DMS53 treated with DMSO at 0.1 percent for 48 hours (cell line): ENCODE data around the gene TAMALIN.

Experiments used
- DNase-seq: peaks from one replicate; lab custom pipeline; 2025; ENCODE audit not compliant: unreplicated experiment; lab: John Stamatoyannopoulos, UW

Gene TAMALIN

DNA sequence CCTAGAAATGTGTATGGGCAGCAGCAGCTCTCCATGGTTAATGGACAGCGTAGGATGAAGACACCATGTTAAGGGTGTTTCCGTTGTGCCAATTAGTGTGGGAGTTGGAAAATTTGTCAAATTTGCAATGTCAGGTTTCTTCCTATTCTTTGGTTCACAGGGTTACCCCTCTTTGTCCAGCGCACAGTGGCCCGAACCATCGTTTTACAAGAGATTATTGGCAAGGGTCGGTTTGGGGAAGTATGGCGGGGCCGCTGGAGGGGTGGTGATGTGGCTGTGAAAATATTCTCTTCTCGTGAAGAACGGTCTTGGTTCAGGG, 26.0 kb upstream of the TAMALIN start:
- no peak for DNase-seq

DNA sequence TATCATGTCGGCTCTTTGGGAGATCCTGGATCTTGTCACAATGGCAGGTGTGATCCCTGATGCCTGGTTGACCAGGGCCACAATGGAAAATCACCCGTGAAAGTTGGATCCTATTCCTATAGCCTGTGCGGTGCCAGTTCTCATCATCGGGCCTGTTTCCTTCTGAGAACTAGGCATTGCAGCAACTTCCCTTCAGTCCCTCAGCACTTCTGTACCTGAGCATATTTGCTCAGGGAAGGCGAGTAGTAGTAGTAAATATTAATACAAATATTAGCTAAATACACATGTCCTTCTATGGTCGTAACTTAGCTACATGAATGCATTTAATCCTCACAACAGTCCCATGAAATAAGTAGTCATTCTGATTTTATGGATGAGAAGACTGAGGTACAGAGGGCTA, 22.1 kb upstream of the TAMALIN start:
- peak; percentile 34 for DNase-seq

DNA sequence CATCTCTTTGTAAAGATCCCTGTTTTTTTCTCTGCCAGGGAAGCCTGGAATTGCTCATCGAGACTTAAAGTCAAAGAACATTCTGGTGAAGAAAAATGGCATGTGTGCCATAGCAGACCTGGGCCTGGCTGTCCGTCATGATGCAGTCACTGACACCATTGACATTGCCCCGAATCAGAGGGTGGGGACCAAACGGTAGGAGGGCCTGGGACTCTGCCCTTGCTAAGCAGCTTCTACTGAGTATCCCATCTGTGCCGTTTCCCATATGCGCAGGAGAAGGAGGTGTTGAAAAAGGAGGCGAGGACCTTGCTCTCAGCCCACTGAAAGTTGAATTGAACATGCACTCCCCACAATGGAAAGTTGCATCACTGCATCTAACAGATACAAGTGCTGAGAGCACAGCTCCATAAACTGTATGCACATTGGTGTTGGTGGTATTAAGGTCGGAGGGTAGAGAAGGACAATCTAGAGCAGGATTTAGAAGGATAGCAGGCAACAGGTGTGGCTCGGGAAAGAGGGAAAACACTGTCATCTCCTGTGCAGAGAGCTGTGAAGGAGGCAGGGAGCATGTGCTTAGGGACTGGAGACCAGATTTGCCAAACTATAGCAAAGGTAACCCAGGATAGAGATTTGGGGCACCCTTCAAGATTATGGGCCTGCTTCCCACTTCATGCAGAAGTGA, 21.5 kb upstream of the TAMALIN start:
- DNase-seq: no peak

DNA sequence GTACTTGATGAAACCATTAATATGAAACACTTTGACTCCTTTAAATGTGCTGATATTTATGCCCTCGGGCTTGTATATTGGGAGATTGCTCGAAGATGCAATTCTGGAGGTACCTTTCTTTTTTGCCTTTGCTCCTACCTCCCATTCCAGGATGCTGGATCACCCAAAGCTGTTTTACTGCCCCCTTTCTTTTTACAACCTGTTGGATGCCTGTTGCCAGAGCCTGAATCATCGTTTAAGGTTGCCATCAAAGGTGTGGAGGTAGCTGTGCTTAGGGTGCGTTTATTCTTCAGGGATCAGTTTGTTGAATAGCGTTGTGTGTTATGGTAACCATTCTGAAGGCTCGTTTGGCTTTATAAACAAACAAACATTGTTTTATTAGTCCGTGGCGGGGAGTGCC, 19.9 kb upstream of the TAMALIN start:
- DNase-seq: no peak

DNA sequence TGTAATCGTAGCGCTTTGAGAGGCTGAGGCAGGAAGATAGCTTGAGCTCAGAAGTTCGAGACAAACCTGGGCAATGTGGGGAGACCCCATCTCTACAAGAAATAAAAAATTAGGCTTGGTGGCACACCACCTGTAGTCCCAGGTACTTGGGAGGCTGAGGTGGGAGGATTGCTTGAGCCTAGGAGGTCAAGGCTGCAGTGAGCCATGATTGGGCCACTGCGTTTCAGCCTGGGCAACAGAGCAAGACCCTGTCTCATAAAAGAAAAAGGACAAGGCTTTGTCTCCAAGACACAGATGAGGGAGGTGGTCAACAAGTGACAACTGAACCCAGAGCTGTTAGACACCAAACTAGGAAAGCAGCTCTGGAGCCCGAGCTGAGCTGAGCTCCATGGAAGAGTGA, 14.5 kb upstream of the TAMALIN start:
- no peak for DNase-seq

DNA sequence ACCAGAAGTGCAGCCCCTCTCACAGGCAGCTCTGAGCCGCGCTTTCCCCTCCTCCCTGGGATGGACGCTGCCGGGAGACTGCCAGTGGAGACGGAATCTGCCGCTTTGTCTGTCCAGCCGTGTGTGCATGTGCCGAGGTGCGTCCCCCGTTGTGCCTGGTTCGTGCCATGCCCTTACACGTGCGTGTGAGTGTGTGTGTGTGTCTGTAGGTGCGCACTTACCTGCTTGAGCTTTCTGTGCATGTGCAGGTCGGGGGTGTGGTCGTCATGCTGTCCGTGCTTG, 12.3 kb upstream of the TAMALIN start:
- no peak for DNase-seq

DNA sequence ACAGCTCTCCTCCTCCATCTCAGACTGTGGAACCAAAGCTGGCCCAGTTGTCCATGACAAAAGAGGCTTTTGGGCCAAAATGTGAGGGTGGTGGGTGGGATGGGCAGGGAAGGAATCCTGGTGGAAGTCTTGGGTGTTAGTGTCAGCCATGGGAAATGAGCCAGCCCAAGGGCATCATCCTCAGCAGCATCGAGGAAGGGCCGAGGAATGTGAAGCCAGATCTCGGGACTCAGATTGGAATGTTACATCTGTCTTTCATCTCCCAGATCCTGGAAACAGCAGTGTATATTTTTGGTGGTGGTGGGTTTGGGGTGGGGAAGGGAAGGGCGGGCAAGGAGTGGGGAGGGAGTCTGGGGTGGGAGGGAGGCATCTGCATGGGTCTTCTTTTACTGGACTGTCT, 11.8 kb upstream of the TAMALIN start:
- DNase-seq: no peak

DNA sequence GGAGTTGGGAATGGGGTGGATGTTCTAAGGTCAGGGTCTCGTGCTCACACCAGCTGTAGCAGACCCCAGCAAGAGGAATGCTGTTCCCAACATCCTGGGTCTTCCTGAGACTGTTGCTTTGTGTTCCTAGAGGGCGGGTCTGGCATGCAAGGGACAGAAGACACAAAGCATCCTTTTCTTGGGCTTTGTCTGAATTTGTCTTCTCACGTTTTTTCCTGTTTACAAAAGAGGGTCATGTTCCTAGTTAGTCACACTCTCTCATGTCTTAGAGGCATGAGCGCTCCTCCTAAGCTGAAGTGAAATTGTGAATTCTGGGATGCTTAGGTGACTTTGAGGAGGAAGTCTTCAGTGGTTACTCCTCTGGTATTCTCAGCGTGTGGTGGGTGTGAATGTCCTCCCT, 9.6 kb upstream of the TAMALIN start:
- DNase-seq: no peak

DNA sequence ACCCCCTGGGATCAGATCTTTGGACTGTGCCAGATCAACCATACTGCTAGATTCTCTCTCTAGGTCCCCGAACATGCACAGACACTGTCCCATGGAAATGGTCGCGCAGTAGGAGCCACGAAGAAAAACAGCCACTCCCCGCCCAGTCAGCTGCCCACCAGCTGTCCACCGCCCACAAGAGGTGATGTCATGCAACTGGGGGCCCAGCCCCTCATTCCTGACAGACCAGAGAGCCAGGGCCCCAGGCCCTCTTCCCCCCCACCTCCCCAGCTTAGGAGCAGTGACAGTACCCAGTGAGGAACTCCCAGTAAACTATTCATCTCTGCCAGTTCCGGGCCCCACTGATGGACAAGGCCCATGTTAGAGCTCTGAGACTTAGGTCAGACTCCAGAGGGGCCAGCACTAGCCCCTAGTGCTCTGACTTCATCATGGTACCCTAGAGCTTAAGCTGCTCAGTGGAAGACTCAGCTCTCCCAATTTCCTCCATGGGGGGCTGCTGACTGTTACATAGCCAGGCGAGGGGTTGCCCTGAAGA, 3.7 kb upstream of the TAMALIN start:
- no peak for DNase-seq

DNA sequence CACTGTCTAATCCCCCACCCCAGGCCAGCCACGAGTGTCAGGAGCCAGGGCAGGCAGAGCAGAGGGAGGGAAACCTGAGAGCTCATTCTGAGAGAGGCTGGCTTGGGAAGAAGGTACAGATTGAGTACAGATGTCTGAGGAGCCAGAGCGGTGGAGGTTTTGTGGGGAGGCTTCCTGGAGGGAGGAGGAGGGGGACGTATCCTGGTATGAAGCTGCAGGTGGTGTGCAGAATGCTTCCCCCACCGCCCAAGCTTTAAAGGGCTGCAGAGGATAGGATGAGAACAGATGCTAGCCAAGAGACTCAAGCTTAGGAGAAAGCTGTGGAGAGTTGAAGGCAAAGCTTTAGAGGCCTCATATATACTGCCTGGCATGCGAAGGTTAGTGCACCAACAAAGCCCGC, 3.2 kb upstream of the TAMALIN start:
- DNase-seq: no peak

DNA sequence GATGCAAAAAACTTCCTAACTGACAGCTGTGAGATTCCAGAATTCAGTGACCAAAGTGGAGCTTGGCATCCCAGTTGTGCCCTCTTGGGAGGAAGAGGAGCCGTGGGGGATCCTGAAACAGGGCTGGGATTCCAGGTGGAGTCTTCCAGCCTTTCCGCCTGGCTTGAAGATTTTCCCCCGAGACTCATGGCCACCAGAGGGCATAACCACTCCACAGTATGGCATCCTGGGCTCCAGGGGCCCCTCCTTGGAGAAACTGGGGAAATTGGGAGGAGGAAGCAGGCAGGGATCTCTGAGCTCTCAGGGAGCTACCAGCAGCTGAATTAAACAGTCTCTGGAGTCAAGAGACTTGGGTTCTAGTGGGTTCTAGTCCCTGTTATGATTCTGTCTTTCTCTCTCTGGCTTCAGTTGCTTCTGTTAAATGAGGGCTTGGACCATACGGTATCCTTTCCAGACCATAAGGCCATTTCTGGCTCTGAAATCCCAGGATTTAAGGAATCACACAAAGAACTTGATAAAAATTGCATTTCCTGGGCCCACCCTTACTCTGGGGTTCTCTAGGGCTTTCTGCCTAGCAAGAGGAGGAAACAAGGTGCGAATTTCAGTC, 2.6 kb upstream of the TAMALIN start:
- DNase-seq: peak; percentile 60

DNA sequence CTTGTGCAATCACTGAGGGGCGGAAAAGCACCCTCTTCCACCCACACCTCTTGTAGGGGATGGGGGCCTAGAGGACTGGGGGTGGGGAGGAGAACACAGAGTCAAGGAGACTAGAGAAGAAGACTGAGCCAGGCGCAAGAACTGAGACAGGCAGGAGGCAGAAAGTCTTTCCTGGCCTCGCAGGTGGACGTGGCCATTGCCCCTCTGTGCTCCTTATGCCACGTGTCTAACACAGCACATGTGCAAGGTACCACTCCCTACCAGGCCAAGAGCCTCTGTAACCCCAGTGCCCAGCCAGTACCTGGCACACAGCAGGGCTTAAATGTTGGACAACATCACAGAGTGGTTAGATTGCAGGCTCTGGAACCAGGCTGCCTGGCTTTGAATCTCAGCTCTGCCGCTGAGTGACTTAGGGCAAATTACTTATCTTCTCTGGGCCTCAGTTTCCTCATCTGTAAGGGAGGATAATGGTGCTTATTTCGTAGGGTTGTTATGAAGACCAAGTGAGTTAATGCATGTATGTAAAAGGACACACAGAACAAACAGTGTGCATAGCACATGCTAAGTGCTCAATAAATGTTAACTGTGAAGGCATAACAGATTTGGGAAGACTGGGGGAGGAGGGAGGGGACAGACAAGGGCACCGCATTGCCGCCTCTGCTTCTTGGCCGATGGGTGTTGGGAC, 1.4 kb upstream of the TAMALIN start:
- DNase-seq: no peak

DNA sequence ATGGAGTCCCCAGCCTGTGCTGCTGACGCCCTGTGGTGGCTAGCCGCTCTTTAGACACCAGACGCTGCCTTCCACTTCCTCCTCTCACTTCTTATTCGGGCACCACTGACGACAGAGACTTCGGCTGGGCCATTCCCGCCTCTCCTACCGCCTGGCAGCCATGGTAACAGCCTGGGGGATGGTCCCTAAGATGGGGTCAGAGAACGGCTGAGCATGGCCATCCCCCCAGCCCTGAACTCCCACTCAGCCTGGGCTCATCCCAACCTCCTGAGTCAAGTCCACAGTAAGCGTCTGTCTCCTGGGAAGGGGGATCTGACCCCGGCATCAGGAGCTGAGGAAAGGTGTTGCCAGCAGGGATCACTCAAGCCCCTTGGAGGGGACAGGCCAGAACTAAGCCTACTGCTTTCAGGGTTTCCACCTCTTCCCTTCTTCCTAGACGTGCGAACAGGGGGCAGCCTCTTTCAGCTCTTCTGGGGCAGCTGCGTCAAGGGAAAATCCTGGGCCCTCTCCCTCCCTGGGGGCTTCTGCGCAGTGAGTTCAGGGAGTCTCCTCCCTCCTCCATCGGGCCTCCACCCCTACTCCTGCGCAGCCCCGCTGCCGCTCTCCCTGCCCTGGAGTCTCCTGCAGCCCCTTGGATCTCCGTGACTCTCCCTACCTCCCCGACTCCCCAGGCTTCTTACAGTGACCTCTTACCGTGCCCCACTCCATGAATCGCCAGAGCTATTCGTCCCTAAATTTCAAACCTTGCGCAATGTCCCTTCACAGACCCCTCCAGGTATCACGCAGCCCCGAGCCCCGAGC, 643 bp upstream of the TAMALIN start:
- no peak for DNase-seq

DNA sequence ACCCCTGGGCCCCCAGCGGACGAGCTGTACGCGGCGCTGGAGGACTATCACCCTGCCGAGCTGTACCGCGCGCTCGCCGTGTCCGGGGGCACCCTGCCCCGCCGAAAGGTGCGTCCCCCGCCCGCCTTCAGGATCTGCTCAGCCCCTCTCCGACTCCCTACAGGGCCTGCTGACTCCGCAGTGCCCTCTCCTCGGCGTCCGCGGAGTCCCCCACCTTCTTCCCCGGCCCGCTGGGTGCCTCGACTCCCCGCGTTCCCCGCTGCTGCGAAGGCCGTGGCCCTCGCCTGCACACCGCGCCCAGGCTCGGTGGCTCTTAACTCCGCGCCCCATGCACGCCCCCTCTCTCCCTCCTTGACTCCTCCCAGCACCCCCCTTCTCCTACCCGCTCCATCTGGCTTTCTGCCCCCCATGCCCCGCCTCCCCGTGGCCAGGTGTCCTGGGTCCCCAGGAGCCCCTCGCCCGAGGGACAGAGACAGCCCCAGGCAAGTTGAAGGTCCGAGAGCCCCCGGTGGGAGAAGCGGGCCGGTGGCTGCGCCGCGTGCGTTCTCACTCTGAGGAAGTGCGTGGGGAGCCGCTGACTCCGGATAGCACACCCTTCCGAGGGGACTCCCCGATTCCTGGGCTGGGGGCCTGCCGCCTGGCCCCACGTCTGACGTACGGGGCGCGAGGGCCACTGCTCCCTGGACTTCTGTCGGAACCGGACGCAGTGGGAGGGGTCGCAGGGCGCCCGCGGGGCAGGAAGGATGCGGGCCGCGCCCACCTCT, 594 bp downstream of the TAMALIN start:
- no peak for DNase-seq

DNA sequence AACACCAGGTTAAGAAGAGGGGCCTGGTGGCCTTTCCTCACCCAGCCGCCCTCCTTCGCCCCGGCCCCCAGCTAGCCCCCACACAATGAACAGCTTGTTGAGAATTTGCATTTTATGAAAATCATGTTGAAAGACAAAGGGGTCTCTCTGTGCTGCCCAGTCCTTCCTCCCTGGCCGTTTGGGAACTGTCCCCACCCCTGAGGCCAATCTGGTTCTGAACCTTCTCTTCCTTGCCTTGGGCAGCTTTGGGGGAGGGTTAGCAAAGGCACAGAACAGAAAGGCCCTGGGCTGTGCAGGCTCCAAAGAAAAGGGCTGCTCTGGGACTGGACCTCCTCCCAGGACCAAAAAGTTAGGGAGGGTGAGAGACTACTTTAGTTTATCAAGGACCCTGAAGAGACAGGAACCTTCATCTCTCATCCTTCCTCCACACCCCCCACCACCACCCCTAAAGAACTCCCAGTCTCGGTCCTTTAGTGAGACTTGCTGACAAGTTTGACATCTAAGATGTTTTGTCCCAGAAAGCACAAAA, 1.3 kb downstream of the TAMALIN start:
- no peak for DNase-seq

DNA sequence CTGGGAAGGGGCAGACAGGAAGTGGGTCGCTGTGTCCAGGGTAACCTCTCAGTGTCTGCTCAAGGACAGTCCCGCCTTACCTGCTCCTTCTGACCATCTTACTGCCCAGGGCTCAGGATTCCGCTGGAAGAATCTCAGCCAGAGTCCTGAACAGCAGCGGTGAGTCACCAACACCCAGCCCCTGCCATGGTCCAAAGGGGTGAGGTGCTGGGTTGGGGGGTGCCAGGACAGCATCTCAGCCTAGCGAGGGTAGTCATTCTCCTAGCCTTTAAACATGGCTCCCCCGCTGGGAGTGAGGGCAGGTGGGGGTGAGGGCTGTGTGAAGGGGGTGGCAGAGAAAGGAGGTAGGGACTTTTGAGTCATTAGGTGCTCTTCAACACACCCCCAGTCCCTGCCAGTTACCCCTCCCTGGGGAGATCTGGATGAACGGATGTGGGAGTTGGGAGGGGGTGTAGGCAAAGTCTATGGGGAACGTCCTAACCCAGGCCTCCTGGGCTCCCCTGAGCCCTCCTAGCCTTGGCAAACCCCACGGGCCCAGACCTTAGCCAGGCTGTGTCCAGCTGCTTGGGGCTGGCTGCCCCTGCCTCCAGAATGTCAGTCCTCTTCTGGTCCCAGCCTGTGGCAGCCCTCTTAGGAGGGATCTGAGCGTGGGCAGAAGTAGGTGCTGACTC, 2.5 kb downstream of the TAMALIN start:
- DNase-seq: no peak

DNA sequence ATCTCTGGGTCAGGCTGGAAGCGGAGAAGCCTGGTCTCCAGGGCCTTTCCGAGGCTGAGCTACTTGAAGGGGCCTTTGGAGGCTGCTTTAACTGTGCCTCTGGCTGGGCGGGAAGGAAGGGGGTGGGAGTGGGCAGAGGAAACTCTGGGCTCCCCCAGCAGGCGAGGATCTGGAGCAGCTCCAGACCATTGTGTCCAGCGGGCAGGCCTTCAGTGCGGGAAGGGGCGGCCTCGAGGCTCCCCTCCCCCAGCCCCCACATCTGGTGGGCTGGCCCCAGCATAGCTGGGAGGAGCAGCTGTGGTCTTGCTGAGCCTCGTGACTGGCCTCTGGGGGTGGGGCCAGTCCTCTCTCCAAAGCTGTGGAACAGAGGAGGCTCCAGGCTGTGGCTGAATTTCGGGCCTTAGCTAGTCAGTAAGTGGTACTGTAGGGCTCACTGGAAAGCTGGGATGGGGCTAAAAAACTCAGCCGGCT, 3.4 kb downstream of the TAMALIN start:
- DNase-seq: no peak

DNA sequence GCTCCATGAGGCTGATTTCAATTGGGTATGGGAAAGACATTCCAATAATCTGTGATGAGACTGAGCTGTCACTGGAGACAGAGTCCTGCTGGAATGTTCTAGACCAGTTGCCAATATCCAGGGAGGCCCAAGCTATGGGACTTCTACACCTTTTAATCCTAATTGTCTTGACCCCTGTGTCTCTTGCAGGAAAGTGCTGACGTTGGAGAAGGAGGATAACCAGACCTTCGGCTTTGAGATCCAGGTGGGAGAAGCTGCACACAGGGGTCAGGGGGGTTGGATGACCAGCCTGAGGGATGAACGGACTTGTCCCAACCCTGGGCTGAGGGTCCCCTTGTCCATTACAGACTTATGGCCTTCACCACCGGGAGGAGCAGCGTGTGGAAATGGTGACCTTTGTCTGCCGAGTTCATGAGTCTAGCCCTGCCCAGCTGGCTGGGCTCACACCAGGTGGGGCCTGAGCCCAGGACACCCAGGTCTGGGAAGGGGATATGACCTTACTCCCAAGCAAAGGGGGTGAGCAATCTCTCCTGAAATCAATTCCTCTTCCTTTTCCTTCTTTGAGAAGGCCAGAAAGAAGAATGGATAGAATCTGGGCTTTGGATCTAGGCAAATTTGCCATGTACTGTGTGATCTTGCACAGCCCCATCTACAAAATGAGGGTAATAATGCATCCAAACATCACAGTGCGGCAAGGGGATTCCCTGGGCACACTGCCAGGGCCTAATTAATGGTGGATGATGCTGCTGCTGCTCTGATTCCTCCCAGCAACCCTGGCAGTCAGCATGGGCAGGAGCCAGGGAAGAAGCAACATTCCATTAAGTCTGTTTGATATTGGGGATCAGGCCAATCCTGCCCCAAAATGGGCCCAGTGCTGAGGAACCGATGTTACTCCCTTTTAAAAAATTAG, 4.2 kb downstream of the TAMALIN start:
- DNase-seq: no peak

DNA sequence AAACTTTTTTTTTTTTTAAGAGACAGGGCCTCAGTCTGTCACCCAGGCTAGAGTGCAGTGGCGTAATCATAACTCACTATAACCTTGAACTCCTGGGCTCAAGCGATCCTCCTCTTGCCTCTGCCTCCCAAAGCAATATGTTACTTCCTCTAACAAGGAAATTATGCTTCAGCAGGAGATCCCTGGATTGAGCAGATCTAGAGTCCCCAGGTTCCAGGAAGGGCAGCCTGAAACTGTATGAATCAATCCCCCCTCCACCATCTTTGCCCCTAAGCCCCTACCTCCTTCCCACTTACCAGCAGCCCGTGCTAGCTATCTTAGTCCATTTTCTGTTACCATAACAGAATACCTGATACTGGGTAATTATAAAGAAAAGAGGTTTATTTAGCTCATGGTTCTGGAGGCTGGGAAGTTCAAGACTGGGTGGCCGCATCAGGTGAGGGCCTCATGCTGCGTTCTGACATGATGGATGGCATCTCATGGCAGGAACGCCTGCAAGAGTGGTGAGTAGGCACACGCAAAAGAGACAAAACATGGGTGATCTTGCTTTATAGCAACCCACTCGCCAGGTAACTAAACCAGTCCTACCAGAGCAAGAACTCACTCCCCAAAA, 5.0 kb downstream of the TAMALIN start:
- DNase-seq: no peak
